Measurements from ENCODE around the gene HMGCS2.
"Not testable (repeated sequence)": the region's sequence is repeated elsewhere in the genome, so short reads cannot be mapped to it uniquely, and the experiment has no call there.

HMGCS2 gene

GRCh38 chr1:119711356-119711803, 57.3 kb downstream of the HMGCS2 start:
- DNase-seq (ENCODE audit: extremely low spot score, insufficient read length, low read depth); FAIRE-seq: not testable (repeated sequence)

- DNase-seq (ENCODE audit: extremely low spot score, insufficient read length, low read depth); FAIRE-seq: not testable (repeated sequence)
Observed at GRCh38 chr1:119706599-119706998, 62.1 kb downstream of the HMGCS2 start.

- FAIRE-seq (no peak), DNase-seq (ENCODE audit: extremely low spot score, insufficient read length, low read depth) (no peak)
Observed at GRCh38 chr1:119703666-119704450, 64.8 kb downstream of the HMGCS2 start.

- no peak for DNase-seq (ENCODE audit: extremely low spot score, insufficient read length, low read depth)
- FAIRE-seq: no peak
Observed at GRCh38 chr1:119702384-119702783, 66.3 kb downstream of the HMGCS2 start.

GRCh38 chr1:119701659-119702058, 67.0 kb downstream of the HMGCS2 start:
- FAIRE-seq (no peak), DNase-seq (ENCODE audit: extremely low spot score, insufficient read length, low read depth) (no peak)

- DNase-seq (ENCODE audit: extremely low spot score, insufficient read length, low read depth) (no peak), FAIRE-seq (no peak)
Observed at GRCh38 chr1:119700326-119700725, 68.4 kb downstream of the HMGCS2 start.
